K562 (cell line): ENCODE results near the gene WARS2. TPM values are rescaled to one million over a fixed set of nuclear protein-coding genes. Genes with fewer than 3 reads are reported as not detected.

ENCODE experiments used
- ATAC-seq: fragments of 200-7000 bp; cut with Tn5 transposase; 3 replicates; pipeline ENCODE4 v1.9.1; 2020; ENCODE audit warnings: moderate library complexity
- BruUV-seq: library from RNA; stranded (reverse); fragments of 400-500 nt; replicated peaks from 2 replicates; lab custom pipeline; 2021; lab: Mats Ljungman, UMichigan
- CTCF ChIA-PET: fragments of 300-600 bp; formaldehyde crosslinking; extraction: SDS; loops from one replicate; lab custom pipeline; 2021; ENCODE audit warnings: low intra/inter-chr PET ratio; lab: Yijun Ruan, JAX
- POLR2A ChIA-PET: fragments of 300-600, 350-650 bp; sonication (Branson Sonifier 250); formaldehyde crosslinking; extraction: SDS; loops from one replicate; lab custom pipeline; 2021; ENCODE audit warnings: antibody characterized with exemption, inconsistent platforms; lab: Yijun Ruan, JAX
- DNase-seq, 4 experiments: peaks; one replicate each; pipeline versions ENCODE4 v3.0.0 to v3.0.0-alpha.2; 2011 to 2018; ENCODE audit warnings: low spot score in 3 of 4, mixed read lengths in 3 of 4; ENCODE audit errors: extremely low read depth in 1 of 4
- FAIRE-seq: peaks from 2 replicates; lab custom pipeline; 2011; peaks lifted over from hg19 to GRCh38; lab: Jason Lieb, UNC
- H2AFZ ChIP-seq: 2 replicates; pipeline ENCODE4 v1.6.0; 2011; ENCODE audit warnings: low read depth, low read length, control low read depth, inconsistent platforms
- H3K27ac ChIP-seq: fragments of 200-600 bp; 3 replicates; pipeline ENCODE4 v1.8.0; 2011; ENCODE audit warnings: low read depth, mild to moderate bottlenecking, control low read depth, inconsistent platforms, low read length, moderate library complexity, mixed read lengths; ENCODE audit errors: extremely low read depth
- H3K27me3 ChIP-seq, 2 experiments: fragments of 300-600 bp in 1 of 2; 2 replicates in 1 of 2; 3 replicates in 1 of 2; pipeline versions ENCODE4 v1.6.0 to v1.8.0; 2011; ENCODE audit warnings: inconsistent platforms in 2 of 2, low read length in 2 of 2, mild to moderate bottlenecking in 1 of 2, mixed read lengths in 1 of 2, moderate library complexity in 1 of 2; ENCODE audit not compliant: control insufficient read depth in 2 of 2, insufficient read depth in 2 of 2
- H3K36me3 ChIP-seq: fragments of 300-600 bp; 3 replicates; pipeline ENCODE4 v1.8.0; 2011; ENCODE audit warnings: mild to moderate bottlenecking, low read length, inconsistent platforms; ENCODE audit not compliant: control insufficient read depth, insufficient read depth
- H3K4me1 ChIP-seq, 2 experiments: fragments of 200-600 bp in 1 of 2; replicated peaks in 1 of 2; 2 replicates in 1 of 2; 3 replicates in 1 of 2; pipeline versions ENCODE4 v1.5.1 to v1.8.0; 2011; ENCODE audit warnings: inconsistent platforms in 2 of 2, low read length in 2 of 2, mild to moderate bottlenecking in 1 of 2, mixed read lengths in 1 of 2, moderate library complexity in 1 of 2; ENCODE audit not compliant: control insufficient read depth in 2 of 2, insufficient read depth in 2 of 2
- H3K4me2 ChIP-seq: 2 replicates; pipeline ENCODE4 v1.6.1; 2011; ENCODE audit warnings: low read length, control low read depth, inconsistent platforms, mixed read lengths; ENCODE audit not compliant: insufficient read depth
- H3K4me3 ChIP-seq: fragments of 200-600 bp; sonication (generic), shearing (Covaris generic); 2 replicates; pipeline ENCODE4 v1.5.1; 2016; ENCODE audit warnings: control low read depth, inconsistent platforms
- H3K79me2 ChIP-seq: fragments of 200-600 bp; 3 replicates; pipeline ENCODE4 v1.8.0; 2011; ENCODE audit warnings: low read length, inconsistent platforms; ENCODE audit not compliant: control insufficient read depth, insufficient read depth
- H3K9ac ChIP-seq, 2 experiments: 2 replicates each; pipeline versions ENCODE4 v1.6.0 to v1.6.1; 2011; ENCODE audit warnings: low read depth in 2 of 2, low read length in 2 of 2, control low read depth in 1 of 2, inconsistent platforms in 1 of 2, mild to moderate bottlenecking in 1 of 2, mixed read lengths in 1 of 2; ENCODE audit not compliant: insufficient read depth in 1 of 2
- H3K9me1 ChIP-seq: one replicate; pipeline ENCODE4 v1.6.0; 2011; ENCODE audit warnings: inconsistent platforms, mild to moderate bottlenecking, low read length, moderate library complexity; ENCODE audit not compliant: control insufficient read depth, insufficient read depth
- H3K9me3 ChIP-seq: replicated peaks from 2 replicates; pipeline ENCODE4 v1.5.1; 2011; ENCODE audit warnings: low read depth, low read length, inconsistent platforms; ENCODE audit not compliant: control insufficient read depth, insufficient read depth
- H4K20me1 ChIP-seq: replicated peaks from 2 replicates; pipeline ENCODE4 v1.6.1; 2011; ENCODE audit warnings: low read length, inconsistent platforms, mixed read lengths; ENCODE audit not compliant: control insufficient read depth, insufficient read depth
- CLOCK ChIP-seq: fragments of 250-450 bp; sonication (Bioruptor Pico); IDR thresholded peaks from 2 replicates; pipeline ENCODE4 v1.4.0; 2020; ENCODE audit warnings: mild to moderate bottlenecking, moderate library complexity, borderline replicate concordance
- ELF1 ChIP-seq: fragments of 200-800 bp; sonication (Bioruptor generic); IDR thresholded peaks from 2 replicates; pipeline ENCODE4 v1.6.1; 2016; ENCODE audit warnings: missing genetic modification characterization, missing compliant biosample characterization
- KDM4B ChIP-seq, 2 experiments: fragments of 450-650 bp in 1 of 2; sonication (generic) in 1 of 2; IDR thresholded peaks; 2 replicates each; pipeline ENCODE4 v1.6.1; 2016 to 2017; ENCODE audit warnings: borderline replicate concordance in 2 of 2, antibody characterized with exemption in 1 of 2, low read depth in 1 of 2, mild to moderate bottlenecking in 1 of 2
- PTRF ChIP-seq: fragments of 450-650 bp; IDR thresholded peaks from 2 replicates; pipeline ENCODE4 v1.6.1; 2016; ENCODE audit warnings: mild to moderate bottlenecking, missing genetic modification characterization, missing compliant biosample characterization
- TFAP4 ChIP-seq: sonication (generic); formaldehyde crosslinking; IDR thresholded peaks from 2 replicates; pipeline ENCODE4 v1.8.0; 2022; ENCODE audit warnings: missing genetic modification reagents, mild to moderate bottlenecking, moderate library complexity, borderline replicate concordance
- ZNF655 ChIP-seq: fragments of 250-450 bp; sonication (Bioruptor Pico); IDR thresholded peaks from 2 replicates; pipeline ENCODE4 v1.5.0; 2021
- WGBS: fragments of 100-300 bp; shearing (Covaris generic); methylation state at CpG from one replicate; pipeline ENCODE4 v1.1.6; 2016; ENCODE audit warnings: low coverage, mixed read lengths; ENCODE audit not compliant: insufficient coverage; ENCODE audit errors: missing lambda C conversion rate; 5-methylcytosine and 5-hydroxymethylcytosine counted together
- in situ Hi-C: fragments of 300-500 bp; cut with MboI; formaldehyde crosslinking; loops from 4 replicates; pipeline ENCODE4 v1.15.0; 2018; ENCODE audit warnings: inconsistent platforms, mixed read lengths
- intact Hi-C: fragments of 100-400 bp; cut with micrococcal nuclease; formaldehyde crosslinking; loops from 2 replicates; pipeline ENCODE4 v1.14.2; 2022
- polyA plus RNA-seq, 8 experiments: library from polyadenylated mRNA; depleted of rRNA in 4 of 8; stranded (reverse) in 5 of 8; unstranded in 3 of 8; fragments of >200 nt; fragmentation: Nextera tagmentation in 2 of 8; fragmentation: Illumina TruSeq in 1 of 8; extraction: Ambion mirVana in 2 of 8; extraction: Trizol in 1 of 8; gene quantifications; 2 replicates each; pipeline versions ENCODE4 v1.2.1 to v1.2.3, GENCODE V29; 2011 to 2014; ENCODE audit warnings: inconsistent platforms in 1 of 8, missing spikeins in 1 of 8
- total RNA-seq, 7 experiments: library from RNA; depleted of rRNA in 6 of 7; stranded (reverse); fragments of >200 nt in 6 of 7; fragmentation: Illumina TruSeq in 2 of 7; extraction: Trizol in 2 of 7; gene quantifications; 2 replicates each; pipeline versions ENCODE4 v1.2.1 to v1.2.3, GENCODE V29; 2011 to 2021; ENCODE audit warnings: low replicate concordance in 1 of 7

Gene WARS2
- total and polyA plus RNA-seq, 9 of the 15 experiments (the other 6 are each of a cell fraction or from before 2014, with no cell fraction given) = 5.7 to 18.0 (median 16.9) TPM

- Histone ChIP-seq H2AFZ (no peak overlapping the region), H4K20me1 (no peaks in the 10 kb centered on the region), H3K79me2 (no peaks in the 10 kb centered on the region), H3K9me1 (no peaks in the 10 kb centered on the region), H3K36me3 (peaks cover 27% of the 10 kb centered on the region), H3K27me3 (no peaks in the 10 kb centered on the region), H3K4me2 (no peak overlapping the region), H3K4me3 (no peak overlapping the region)
- POLR2A ChIA-PET = no interaction called here
- no TSS peak for BruUV-seq
- CTCF ChIA-PET = no interaction called here
- ATAC-seq = no peak
- no peak for FAIRE-seq
- intact Hi-C loops = no loop called here
- TF ChIP-seq TFAP4 = no peak
- TF ChIP-seq ZNF655 = no peak
- no peak for TF ChIP-seq PTRF
- TF ChIP-seq ELF1 (tag) = no peak
- TF ChIP-seq KDM4B (IDR thresholded peaks at IDR 0.05; ENCODE audit: borderline replicate concordance in 2 of 2, low read depth in 1 of 2) = no peak
- no peak for TF ChIP-seq CLOCK
- TF ChIP-seq, all 486 proteins: peak for 0
- Histone ChIP-seq H3K9me3 (no peaks in the 10 kb centered on the region), H3K9ac (no peak overlapping the region), H3K27ac (no peak overlapping the region), H3K4me1 (no peaks in the 10 kb centered on the region)
- no peak for DNase-seq
- WGBS = 59% methylated on average over 2 of the region's 2 CpGs
- in situ Hi-C loops = no loop called here
Observed at GRCh38 chr1:119163396-119163795, 22.9 kb upstream of the WARS2 start.
